Germinal center (tissue), 1 donor: ENCODE data around the gene ILK.
A peak's percentile ranks its signal among the peaks of the same experiment; 100 is the strongest.

Source experiments
- DNase-seq: peaks from one replicate; pipeline ENCODE4 v3.0.0; 2012; ENCODE audit warnings: mixed read lengths, low spot score

Gene ILK

DNA sequence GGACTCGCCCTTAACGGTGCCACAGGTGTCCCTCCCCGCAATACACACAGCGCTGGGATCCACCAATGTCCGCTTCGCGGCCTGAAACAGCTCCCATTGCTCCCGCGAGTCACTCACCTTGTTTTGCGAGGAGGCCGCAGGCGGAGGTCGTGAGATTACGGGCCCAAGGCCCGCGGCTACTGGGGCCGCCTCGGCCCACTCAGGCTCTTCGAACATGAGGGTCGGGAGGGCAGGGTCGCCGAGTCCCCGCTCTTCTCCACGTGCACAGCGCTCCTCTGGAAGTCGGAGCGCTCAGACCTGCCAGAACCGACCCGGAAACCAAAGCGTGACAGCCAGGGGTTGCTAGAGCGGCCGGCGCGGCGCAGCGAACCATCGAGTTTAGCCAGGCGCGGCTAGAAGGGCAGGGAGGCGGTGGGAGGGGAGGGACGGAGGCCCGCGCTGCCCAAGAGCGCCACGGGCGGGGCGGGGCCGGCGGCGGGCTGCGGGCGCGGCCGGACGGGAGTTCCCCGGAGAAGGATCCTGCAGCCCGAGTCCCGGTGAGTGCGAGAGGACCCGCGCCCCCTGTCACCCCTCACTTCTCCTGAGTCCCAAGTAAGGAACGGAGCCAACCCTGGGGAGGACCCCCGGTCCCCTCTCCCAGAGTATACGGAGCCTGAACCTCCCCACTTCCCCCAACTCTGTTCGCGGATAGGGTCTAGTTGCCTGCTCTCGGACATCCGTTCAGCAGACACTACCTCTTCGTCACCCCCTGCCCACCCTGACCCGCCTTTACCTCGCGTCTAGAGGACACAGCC lies at the start of gene ILK, which contains the start of gene RRP8:
ILK (plus strand) TSS at position 488 of the 794 bp plus-strand sequence. CDS start 498 bp downstream, outside the sequence.
RRP8 (minus strand) TSS at position 330 of the 794 bp plus-strand sequence; CDS start at position 216, 114 bp downstream.
- DNase-seq, result peak; percentile 91

GRCh38 chr11:6554828-6555706 lies 48.5 kb upstream of the ILK start:
- DNase-seq, result no peak

DNA sequence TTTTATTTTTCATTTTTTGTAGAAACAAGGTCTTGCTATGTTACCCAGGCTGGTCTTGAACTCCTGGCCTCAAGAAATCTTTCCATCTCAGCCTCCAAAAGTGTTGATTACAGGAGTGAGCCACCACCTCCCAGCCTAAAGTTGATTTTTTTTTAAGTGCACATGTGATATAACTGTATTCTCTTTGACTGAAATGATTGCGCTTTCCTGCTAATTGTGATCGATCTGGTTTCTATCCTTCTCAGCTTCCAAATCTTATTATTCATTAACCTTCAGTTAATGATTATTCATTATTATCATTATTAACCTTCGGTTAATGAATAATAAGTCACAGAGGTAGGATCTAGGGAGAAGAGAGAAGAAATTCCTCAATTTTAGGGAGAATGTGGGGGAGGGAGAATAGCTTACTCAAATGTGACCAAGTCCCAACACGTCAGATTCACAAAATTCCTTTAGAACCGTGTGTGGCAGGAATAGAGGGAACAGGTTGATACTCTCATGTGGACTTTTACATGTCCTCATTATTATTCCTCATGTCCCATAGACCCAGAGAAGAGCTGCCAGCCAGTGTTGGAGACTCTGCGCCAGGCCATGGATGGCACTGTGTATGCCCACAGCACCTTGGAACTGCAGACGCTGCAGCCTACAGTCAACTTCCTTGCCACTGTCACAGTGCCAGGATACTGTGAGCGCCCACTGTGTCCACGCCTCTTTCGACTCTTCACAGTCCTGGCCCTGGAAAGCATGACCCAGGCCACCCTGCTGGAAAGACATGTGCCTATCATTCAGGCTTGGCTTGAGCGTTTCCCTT lies 47.2 kb upstream of the ILK start:
- DNase-seq, result no peak

- DNase-seq, result no peak
These were observed 46.5 kb upstream of the ILK start for GRCh38 chr11:6557063-6557462.

DNA sequence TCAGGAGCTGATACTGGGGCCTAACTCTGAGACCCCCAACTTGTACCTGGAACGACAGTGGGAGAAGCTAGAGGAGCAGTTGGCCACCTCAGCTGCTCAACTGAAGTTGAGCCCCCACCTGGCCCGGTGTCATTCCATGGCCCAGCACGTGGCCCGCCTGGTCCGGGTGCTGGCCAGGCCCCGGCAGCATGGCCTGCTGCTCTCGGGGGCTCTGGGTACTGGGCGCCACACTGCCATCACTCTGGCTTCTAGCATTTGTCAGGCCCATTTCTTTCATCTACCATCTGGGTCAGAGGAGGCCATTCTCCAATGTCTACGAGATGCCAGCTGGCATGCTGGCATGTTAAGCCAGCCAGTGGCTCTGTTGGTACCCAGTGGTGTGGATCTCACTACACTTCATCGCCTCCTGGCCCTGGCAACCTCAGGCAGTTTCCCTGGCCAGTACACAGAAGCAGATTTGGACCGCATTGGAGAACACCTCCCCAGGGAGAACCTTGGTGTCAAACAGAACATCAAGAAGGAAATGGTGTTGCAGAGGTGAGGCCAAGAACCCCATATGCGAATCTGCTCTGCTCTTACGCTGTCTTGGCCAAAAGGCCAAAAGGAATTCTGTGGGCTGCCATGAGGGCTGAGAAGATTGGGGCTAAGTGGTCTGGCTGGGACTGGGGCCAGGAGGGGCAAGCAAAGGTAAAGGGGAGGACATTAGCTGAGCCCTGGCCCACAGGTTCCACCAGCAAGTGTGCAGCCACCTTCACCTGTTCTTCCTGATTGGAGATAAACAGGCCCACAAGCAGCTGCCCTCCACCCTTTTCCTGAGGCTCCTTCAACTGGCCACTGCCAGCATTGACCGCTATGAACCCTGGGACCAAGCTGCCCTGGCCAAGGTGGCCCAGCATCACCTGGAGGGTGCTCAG lies 45.6 kb upstream of the ILK start:
- DNase-seq, result no peak

DNA sequence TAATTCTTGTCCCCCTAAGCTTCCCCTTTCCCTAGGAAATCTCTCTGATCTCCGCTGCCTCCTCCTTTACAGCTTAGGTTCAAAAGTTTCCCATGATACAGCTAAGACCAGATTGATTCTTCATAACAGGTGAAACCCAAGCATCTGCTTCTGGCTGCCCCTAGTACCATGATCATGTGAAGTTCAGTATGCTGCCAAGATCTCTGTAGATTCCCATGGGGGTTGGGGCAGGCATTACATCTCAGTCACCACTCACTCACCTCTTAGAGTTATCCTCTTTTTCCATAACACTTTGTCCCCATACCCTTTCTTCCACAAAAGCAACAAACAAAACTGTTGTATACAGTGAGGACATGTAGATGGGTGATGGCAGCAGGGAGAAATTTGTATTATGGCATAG lies 44.2 kb upstream of the ILK start:
- DNase-seq, result no peak

DNA sequence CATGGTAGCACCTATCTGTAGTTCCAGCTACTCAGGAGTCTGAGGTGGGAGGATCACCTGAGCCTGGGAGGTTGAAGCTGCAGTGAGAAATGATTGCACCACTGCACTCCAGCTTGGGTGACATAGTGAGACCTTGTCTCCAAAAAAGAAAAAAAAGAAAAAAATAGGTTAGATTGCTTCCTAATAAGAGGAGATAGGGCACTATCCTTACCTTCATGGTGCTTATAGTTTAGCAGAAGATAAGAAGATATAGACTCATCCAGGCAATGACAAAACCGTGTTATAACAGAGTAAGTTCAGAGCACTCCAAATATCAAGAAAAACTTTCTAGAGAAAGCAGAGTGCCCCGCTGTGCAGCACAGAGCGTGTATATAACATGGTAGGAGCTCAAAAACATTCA lies 42.3 kb upstream of the ILK start:
- DNase-seq, result no peak

GRCh38 chr11:6563121-6563619 lies 40.4 kb upstream of the ILK start:
- no peak for DNase-seq

- no peak for DNase-seq
These were observed 39.9 kb upstream of the ILK start for GRCh38 chr11:6563667-6564066.

DNA sequence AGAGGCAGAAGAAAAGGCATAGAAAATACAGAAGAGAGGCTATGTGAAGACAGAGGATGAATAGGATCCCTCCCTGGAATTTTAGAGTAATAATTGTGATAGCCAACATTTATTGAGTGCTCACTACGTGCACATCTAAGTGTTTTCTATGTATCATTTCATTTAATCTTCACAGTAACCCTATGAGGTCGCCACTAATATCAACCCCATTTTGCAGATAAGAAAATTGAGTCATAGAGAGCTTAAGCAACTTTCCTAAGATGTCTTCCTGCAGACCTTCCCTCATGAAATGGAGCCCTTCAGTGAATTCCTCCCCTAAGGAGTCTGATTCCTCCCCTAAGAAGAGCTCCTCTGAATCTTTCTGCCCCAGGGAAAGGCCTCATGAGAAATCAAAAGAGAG lies 38.2 kb upstream of the ILK start:
- DNase-seq, result no peak

DNA sequence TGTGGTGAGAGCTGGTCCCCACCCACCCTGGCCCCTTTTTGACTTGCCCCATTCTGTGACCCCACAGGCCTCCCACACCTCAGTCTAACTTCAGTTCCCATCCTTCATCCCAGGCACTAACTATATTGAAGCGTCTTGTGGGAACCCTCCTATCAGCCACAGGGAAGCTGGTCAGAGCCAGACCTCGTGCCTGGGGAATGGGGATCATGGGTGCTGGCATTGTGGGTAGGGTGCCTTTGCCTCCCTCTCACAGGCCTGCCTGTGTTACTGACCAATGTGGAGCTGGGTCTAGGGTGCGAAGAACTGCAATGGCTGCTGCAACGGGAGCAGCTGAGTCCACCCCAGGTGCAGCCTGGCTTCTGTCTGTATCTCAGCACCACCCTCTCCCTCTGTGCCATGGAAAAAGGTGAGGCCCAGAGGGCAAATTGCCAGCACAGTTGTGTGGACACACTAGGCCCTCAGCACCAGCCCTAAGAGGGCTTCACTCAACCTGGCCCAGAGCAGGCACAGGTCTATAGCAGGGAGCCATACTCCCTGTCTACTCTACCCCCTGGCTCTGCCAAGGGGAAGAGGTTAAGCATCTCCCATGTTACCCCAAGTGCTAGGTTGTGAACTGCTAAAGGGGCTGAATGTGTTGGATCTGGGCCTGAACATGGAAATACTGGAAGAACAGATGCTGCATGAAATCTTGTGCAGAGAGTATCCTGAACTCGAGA lies 37.4 kb upstream of the ILK start:
- DNase-seq, result no peak

DNA sequence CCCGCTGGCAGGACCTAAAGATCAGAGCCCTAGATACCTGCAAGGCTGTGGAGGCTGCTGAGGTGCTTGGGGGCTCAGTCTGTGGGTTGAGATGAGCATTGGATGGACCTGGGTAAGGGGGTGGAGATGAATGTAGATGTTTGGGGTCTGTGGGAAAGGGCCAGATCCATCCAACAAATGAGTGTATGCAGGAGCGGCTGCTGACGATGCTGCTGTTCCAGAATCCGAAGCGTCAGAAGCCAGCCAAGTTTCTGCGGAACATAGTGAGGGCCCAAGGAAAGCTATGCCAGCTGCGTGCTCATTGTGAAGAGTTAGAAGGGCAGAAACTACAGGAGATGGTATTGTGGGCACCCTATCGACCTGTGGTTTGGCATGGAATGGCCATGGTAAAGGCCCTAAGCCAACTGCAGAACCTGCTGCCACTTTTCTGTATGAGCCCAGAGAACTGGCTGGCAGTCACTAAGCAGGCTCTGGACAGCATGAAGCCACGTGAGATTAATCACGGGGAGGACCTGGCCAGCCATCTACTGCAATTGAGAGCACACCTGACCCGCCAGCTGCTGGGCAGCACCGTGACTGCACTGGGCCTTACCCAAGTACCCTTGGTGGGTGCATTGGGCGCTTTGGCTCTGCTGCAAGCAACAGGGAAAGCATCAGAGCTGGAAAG lies 36.7 kb upstream of the ILK start:
- DNase-seq, result no peak

DNA sequence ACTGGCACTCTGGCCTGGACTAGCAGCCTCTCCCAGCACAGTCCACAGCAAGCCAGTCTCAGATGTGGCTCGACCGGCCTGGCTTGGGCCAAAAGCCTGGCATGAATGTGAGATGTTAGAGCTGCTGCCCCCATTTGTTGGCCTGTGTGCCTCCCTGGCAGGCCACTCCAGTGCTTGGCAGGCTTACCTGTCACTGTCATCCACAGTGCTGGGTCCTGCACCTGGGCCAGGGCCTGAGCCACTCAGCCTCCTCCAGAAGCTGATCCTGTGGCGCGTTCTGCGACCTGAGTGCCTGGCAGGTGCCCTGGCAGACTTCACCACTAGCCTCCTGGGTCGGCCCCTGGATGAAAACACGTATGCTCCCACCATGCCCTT lies 36.2 kb upstream of the ILK start:
- no peak for DNase-seq

DNA sequence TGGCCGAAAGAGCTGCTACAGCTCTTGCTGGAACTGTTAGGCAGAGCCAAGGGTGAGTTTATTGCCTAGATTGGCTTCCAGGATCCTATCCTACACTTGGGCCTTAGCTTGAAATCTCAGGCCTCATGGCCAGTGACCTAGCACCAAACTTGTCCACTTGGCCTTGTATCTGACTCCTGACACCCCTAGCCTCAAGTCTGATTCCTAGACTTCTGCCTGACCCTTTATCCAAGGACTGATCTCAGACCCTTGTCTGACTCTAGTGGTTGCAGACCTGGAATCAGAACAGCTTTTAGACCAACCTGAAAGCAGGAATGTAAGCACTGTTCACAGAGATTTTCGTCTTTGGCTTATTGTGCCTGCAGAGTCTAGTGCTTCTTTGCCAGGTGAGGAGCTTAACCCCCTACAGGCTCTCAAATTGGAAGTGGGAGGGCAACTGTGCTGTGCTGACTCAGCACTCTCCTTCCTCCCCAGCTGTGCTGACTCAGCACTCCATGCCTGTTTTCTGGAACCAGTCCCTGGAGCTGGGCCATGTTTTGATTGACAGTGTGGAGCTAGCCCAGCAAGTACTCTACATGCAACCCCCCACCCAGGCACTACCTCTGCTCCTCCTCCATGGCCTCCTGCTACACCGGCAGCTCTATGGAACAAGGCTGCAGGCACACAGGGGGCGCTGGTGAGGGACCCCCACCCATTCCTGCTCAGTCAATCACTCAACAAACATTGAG lies 35.2 kb upstream of the ILK start:
- no peak for DNase-seq

DNA sequence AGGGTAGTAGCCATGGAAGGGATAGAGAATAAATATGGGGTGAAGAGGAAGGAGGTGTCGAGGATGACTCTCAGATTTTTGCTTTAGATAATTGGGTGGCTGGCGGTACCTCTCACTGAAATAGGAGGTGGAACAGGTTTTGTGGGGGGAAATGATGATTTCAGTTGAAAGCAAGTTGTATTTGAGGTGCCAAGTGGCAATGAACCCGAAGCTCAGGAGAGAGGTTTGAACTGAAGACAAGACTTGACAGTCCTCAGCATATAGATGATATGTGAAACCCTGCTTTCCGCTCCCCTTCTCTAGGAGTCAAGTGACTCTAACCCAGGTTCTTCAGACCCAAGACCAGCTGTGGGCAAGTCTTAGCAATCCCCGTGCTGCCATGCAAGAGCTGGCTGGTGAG lies 33.9 kb upstream of the ILK start:
- DNase-seq, result no peak

GRCh38 chr11:6570691-6571427 lies 32.7 kb upstream of the ILK start:
- no peak for DNase-seq

DNA sequence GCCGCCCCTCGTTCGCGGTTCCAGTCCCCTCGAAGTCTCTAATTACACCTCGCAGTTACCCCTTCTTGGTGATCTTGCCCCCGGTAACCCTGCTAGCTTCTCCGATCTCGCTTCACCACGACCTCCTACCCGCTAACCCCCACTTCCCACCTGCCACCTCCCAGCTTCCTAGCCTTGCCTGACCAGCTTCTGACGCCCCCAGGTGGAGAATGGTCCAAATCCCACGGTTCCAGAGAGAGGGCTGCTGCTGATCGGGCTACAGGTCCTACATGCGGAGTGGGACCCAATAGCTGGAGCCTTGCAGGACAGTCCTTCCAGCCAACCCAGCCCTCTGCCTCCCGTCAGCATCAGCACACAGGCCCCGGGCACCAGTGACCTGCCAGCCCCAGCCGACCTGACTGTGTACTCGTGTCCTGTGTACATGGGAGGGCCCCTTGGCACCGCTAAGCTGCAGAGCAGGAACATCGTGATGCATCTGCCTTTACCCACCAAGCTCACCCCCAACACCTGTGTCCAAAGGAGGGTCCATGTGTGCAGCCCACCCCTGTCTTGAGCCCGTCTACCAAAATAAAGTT lies 32.1 kb upstream of the ILK start:
- no peak for DNase-seq

GRCh38 chr11:6572215-6572614 lies 31.4 kb upstream of the ILK start:
- DNase-seq, result no peak
